ENCODE data around the gene PER1.

PER1 gene

DNA sequence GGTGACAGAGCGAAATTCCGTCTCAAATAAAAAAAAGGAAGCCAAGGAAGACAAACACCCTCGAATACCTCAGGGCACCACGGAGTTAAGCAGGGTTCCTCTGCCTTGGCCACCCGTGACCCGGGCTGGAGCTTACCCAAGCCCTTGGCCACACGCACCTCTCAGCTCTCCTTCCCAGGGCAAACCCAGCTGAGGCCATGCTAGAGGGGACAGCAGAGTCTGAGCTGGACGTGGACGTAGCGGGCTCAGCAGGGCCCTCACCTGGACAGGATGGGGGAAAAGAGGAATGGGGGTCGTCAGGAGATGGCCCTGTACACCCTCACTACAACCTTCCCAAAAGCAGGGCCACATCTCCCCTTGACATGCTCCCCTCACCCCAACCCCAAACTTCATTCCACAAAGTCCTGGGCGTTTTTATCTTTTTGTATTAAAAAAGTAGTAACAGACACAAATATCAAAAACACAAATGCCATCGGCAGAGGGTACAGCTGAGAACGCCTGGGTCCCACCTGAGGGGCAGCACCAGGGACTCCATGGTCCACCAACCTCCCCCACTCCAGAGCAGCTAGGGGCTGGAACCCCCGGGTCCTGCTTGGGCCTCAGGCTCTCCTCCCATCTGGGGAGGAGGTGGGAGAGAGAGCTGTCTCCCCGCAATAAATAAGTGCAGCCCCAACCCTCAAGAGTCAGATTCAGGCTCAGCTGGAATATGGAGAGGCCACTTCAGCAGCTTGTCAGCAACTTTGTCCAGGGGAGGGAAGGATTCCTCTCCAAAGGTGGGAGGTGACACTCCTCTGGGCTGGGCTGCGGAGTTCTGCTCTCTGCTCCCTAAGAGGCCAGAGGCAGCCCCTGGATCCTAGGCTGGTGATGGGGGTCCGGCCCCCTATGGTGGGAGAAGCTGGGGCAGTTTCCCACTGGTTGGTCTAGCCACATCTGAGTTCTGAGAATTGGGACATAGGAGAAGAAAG is 11.9 kb downstream of the PER1 start:
- no peak for DNase-seq

DNA sequence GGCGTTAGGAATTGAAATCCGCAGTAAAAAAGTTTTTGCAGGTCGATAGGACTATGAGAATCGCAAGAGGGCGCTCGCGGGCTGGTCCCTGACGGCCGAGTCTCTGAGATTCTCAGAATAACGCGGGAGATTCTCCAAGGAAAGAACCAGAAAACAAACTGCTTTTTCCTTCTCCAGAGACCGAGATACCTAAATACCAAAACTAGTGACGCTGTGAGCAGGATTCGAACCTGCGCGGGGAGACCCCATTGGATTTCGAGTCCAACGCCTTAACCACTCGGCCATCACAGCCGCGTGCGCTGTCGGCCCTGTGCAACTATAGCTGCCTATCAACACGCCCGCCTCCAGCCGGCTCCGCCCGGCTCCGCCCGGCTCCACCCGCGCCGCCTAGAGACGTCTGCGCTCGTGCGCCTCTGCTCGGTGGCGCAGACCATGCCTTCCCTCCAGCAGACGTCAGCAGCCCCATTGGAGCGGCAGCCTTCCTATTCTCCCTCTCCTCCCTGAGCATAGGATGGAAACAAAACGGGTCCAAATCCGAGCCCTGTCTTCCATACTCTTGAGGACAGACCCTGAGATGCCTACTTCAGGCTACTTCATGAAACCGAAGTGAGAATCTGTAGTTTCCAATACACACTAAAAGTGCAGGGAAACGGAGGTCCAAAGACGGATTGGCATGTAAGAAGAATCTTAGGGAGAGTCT is 13.4 kb downstream of the PER1 start:
- peak; percentile 94 to 97 for DNase-seq

DNA sequence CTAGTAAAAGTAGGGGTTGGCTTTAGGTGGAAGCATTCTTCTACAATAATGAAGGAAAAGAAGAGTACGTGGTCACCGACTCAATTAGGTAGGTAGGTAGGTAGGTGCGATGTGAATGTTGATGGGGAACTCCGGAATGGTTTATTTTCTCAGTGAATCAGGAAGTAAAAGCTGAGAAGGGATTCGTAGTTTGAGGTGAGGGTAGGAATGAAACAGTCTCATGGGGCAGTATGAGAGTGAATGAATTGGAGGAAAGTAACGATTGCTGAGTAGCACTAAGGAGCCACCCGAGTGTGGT is 13.9 kb downstream of the PER1 start:
- DNase-seq, result no peak

DNA sequence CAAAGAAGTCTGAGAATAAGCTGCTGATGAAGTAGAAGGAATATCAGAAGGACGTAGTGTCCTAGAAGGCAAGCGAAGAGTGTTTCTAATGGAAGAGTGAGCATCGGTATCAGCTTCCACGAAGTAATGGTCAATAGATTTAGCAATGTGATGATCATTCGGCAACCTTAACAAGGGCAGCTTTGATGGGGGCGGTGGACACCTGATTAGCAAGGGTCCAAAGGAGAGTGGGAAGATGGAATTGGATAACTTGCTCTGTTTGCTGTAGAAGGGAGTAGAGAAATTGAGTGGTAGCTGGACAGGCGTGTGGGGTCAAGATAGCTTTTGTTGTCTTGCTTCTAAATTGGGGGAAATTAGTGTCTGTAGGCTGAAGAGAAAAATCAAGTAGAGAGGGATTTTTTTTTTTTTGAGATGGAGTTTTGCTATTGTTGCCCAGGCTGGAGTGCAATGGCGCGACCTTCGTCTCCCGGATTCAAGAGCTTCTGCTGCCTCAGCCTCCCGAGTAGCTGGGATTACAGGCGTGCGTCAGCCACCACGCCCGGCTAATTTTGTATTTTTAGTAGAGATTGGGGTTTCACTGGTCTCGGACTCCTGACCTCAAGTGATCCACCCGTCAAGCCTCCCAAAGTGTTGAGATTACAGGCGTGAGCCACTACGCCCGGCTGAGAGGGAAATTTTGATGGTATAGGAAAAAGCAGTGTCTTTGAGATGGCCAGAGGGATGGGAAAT is 14.4 kb downstream of the PER1 start:
- DNase-seq, result no peak

DNA sequence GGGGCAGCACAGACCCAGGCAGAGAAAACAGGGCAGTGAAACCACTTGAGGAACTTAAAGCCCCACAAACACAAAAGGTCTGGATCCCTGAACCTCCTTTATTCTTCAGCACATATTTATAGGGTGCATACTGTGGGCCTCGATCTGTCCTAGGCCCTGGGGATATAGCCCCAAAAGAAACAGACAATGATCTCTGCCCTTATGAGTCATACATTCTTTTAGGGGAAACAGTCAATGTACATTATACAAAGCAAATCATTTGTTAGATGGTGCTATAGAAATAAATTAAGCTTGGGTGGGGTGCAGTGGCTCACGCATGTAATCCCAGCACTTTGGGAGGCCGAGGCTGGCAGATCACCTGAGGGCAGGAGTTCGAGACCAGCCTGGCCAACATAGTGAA is 18.3 kb downstream of the PER1 start:
- DNase-seq, result no peak

DNA sequence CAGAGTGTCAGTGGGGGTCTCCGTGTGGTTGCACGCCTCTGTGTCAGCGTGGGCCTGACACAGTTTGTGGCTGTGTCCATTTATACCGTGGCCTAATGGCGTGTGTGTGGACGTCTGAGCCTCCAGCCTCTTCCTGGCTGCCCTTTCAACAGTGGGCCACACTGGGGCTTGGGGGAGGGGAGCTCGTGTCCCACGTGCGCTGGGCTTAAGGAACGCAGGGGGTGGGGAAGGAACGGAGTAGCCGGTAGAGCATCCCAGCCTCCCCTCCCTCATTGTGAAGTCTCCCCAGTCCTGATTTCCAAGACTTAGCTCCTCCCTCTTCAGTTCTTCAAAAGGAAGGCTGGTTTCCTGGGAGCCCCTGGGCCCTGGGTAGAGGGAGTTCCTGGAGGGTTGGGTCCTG is 18.8 kb downstream of the PER1 start:
- no peak for DNase-seq

DNA sequence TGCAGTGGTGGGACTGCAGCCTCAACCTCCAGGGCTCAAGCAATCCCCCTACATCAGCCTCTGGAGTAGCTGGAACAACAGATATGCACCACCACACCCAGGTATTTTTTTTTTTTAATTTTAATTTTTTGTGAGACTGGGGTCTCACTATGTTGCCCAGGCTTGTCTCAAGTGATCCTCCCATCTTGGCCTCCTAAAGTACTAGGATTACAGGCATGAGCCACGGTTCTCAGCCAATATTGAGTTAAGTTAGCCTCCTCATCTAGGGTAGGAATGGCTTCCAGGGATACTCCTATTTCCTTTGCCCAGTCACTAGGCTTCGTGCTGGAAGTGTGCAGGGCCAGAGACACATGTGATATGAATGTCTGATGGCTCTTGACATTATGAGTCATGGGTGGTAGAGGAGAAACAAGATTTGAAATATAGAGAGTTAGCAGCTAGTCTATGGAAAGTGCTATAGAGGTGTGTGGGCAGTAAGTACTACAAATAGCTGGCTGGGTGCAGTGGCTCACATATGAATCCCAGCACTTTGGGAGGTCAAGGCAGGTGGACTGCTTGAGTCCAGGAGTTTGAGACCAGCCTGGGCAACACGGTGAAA is 20.3 kb downstream of the PER1 start:
- no peak for DNase-seq

DNA sequence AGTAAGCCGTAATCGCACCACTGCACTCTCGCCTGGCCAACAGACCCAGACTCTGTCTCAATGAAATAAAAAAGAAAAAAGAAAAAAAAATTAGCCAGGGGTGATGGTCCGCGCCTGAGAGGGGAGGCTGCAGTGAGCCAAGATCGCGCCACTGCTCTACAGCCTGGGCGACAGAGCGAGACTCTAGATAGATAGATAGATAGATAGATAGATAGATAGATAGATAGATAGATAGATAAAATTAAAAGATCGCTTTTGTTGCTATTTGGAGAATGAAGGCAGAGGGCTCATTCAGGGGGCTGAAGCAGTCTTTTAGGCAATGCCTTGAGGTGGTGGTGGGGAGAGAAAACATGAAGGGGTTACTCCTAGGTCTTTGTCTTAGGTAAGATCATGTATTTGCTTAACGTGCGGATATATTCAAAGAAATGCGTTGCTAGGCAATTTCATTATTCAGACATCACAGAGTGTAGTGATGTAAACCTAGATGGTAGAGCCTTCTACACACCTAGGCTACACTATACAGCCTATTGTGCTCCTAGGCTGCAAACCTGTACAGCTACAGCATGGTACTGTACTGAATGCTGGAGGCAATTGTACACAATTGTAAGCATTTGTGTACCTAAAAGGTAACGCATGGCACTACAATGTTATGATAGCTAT is 23.9 kb downstream of the PER1 start:
- no peak for DNase-seq

DNA sequence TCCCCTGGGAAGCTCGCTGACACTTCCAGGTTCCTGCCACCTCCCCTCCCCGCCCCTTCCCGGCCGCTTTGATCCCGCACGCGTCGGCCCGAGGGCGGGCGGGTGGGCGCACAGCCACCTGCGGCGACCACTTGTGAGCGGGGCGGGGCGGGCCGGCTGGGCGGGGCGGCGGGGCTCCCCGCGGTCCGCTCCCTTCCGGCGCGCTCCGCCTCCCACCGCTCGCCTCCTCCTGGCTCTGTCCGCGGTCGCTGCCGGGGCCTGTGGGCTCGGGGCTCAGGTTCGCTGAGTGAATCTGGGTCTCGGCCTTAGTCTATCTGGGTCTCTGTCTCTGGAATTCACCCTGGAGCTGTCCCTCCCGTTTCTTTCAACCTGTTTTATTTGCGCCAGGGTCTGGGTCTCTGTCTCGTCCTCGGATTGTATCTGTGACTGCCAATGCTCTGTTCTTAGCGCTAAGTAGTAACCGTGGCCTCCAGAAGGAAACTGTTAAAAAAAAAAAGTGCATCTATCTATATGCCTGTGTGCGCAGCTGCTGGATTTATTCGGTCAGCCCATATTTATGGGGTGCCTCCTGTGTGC is 25.6 kb downstream of the PER1 start:
- DNase-seq, result peak in 1 of 2 experiments; percentile 76

DNA sequence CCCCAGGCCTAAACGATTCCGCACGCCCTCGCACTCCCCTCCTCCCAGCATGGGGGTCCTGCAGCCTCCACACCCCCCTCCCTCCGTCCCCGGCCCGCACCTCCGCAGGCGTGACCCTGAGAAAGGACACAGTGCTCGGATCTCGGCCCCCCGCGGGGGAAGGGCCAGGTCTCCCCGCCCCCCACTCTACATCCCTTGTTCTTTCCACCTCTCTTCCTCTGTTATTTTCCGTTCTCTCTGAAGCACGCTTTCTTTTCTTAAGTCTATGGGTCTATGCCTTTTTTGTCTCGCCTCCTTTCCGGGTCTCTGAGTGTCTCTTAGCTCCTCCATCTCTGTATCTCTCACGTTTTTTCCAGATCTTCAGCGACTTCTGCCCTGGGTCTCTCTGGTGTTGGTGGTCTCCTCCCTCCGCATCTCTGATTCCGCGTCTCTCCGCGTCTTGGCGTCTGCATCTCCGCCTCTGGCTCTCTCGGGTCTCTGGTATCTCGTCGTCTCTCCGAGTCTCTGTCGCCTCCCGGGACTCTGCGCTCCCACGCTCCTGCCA is 26.2 kb downstream of the PER1 start:
- peak in 1 of 2 experiments; percentile 57 for DNase-seq

DNA sequence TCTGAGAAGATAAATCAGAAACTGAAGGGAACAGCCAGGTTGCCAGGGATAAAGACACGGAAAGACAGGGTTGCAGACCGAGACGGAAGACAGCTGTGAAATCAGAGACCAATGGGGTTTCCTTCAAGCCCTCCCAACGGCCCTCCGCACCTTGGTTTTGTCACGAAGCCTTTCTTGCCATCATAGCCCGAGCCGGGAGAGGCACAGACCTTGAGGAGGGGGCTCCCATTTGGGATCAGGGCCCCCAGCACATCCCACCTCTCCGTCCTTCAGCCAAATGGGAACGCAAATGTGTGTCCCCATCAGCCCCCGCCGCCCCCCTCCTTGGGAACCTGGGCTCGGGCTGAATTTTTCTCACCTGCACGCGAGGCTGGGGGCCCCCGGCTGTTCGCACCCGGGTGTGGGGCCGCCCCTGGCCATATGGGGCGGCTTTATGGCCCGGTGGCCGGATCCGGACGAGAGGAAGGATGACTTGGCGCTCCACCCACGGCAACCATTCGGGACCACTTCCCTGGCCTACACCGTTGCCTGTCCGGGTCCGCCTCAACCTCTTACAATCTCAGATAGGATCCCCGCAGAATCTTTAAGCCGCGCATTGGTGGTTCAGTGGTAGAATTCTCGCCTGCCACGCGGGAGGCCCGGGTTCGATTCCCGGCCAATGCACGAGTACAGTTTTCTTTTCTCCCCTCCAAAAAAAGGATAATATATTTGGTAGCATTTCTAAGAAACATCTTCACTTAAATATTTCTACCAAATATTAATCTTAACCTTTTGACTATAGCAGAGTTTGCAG is 26.9 kb downstream of the PER1 start:
- DNase-seq, result peak; percentile 39 to 83

DNA sequence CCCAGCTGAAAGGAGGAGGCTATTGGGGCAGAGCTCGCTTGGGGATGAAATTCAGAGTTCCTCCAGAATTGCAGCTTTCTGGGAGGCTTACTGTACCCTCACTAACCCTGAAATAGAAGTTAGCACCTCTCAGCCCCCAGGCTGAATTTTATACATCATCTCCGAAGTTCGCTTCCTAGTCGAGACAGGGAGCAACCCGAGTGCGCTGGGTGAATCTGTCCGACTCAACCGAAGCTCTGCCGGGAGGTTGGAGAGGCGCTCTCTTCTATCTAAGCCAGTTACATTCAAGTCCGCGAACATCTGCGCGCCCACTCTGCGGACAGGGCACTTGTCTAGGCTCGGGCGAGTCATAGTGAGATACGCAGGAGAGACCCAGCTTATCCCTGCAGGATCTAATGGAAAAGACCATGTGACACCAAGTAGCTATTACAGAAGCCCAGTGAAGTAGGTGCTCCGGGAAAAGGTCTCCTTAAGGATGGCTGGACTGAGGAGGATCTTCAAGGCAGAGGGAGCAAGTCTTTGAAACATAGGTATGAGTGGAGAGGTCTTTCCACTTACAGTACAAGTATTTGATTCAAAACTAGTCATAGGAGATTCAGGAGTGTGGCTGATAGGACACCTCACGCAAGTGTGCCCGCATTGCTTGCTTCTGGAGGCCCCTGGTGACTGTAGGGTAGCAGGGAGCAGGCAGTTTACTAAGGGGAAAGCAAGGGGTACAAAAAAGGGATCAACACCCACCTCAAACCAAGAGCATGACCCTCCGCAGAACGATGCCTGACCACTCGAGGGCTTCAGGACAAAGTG is 27.7 kb downstream of the PER1 start:
- no peak for DNase-seq

DNA sequence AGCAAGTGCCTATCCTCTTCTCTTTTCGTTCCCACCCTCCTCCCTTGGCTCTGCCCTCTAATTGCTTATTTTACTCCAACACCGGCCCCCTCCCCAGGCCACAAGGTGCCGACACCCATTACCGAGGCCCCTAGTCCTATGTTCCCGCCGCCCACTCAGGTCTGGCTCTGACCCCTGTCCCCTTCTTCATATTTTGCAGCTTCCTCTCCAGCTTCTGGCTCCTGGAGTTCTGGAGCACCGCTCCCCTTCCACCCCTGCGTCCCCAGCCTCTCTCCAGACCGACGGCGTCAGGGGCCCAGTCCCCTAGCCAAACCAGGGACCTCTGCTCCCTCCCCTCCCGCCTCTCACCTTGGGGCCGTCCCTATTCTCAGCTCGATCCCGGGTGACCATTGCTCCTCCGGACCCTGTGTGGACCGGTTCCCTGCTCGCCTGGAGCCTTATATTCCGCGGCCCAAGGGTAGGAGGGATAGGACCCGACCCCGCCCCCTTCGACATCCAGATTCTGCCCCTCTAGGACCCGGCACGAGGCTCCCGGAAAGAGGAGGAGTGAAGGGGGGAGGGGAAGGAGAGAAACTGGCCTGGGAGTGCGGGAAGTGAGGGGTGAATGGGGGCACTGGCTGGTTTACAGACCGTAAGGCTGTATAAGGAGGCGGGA is 28.4 kb downstream of the PER1 start, which contains the start of gene HES7:
Gene HES7, minus strand, starts transcription at position 412 of the 655 bp plus-strand sequence. Its CDS starts 22 bp downstream, at position 390.
- DNase-seq, result no peak

DNA sequence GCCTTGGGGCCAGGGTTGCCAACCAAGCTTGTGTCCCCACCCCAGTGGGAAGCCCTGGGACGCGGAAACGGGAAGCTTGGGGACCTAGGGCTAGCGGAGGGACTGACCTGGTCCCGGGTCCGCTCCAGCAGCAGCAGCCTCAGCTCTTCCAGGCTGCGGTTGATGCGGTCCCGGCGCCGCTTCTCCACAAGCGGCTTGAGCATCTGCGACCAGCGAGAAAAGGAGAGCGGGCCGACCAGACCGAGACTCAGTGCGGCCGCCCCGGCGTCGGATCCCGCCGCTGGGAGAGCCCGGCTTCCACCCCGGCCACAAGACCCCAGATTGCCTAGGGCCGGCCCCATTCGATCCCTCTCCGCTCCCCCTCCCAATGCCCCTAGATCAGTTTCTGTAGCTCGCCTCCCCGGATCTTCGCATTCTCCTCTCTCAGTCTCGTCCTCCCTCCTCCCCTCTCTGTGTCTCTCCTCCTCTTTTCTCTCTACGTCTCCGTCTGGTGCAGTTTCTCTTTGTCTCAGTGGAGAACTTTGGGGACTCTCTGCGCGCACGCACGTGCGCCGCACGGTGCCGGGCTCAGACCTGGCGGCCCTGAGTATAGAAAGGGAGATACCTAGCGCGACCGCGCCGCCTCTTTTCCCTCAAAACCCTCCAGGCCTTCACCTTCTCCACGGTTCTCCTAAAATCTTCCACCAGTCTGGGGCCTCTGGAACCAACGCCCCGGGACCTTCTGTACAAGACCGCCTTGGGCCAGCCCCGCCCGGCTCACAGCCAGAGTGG is 29.1 kb downstream of the PER1 start:
- DNase-seq, result no peak

DNA sequence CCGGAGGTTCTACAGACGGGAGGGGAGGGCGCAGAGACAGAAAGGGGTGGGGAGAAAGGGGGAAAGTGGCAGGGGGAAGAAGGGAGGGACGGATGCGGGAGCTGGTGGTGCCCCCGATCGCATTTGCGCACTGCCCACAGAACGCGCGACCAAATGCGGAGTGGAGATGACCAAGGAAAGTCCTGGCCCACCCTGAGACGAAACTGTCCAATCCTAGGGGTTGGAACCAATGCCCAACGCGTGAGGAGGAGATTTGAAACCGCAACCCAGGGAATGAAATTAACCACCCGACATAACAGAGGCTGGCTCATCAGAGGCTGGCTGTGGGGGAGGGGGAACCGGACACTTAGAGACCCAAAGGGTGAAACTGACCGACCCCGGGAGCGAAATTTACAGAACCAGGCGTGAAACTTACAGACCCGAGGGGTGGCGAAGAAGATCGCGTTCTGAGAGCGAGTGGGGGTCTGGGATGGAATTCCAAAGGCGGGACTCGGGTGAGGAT is 29.7 kb downstream of the PER1 start:
- DNase-seq, result peak; percentile 57 to 77

DNA sequence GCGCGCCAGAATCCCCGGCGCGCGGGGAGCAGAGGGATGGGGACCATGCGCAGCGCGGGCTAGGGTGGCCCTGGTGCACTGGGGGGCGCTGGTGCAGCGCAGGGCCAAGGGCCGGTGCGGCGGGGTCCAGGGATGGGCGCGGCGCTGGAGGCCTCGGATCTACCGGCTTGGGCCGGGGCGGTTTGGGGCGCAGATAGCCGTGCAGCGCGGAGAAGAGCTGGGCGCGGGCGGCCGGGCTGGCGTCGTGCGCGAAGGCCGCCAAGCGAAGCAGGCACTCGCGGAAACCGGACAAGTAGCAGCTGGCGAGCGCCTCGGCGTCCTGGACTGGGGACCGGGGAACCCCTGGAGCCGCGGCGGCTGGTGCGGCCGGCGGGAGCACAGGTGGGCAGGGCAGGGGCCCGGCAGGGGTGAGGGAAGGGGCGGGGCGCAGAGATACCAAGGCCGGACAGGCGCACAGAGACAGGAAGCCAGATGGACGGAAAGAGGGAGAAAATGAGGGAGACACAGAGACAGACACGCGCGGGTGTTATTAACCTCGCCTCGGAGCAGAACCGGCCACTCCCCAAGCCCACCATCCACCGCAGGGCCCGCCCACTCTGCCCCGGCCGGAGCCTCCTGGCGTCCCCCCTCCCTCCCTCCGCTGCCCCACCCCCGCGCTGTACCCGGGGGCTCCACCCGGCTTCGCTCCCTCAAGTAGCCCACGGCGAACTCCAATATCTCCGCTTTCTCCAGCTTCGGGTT is 30.4 kb downstream of the PER1 start:
- DNase-seq, result peak; percentile 56 to 78

DNA sequence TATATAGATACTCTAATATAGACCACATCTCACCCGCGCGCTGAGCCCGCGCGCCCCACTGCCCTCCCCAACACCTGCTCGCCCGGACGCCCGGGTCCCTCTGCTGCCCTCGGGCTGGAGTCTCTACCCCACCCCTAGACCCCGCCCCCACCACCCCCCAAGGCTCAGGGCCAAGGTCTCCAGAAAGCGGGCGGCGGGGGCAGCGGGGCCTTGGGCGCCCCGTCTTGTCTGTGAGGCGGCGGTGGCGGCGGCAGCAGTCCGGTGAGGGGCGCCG is 30.9 kb downstream of the PER1 start:
- no peak for DNase-seq
